Loucy (cell line): ENCODE data around the gene ZNF514.

Experiments
- H2AFZ ChIP-seq: fragments of 200-600 bp; sonication (generic); 2 replicates; pipeline ENCODE4 v1.6.0; 2016; ENCODE audit warnings: antibody characterized with exemption, mild to moderate bottlenecking, low read length, moderate library complexity
- H3F3A ChIP-seq: fragments of 200-600 bp; 2 replicates; pipeline ENCODE4 v1.6.0; 2016; ENCODE audit warnings: antibody characterized with exemption, low read depth, mild to moderate bottlenecking
- H3K27me3 ChIP-seq: fragments of 200-600 bp; sonication (generic); 2 replicates; pipeline ENCODE4 v1.6.1; 2014; ENCODE audit warnings: low read length, mild to moderate bottlenecking; ENCODE audit not compliant: insufficient read depth, poor library complexity, severe bottlenecking
- H3K36me3 ChIP-seq: fragments of 200-600 bp; sonication (generic); 2 replicates; pipeline ENCODE4 v1.6.1; 2016; ENCODE audit warnings: low read length; ENCODE audit not compliant: insufficient read depth
- H3K4me1 ChIP-seq: fragments of 200-600 bp; sonication (generic); 2 replicates; pipeline ENCODE4 v1.5.1; 2014; ENCODE audit warnings: low read length, mild to moderate bottlenecking; ENCODE audit not compliant: insufficient read depth, poor library complexity, severe bottlenecking
- H3K4me2 ChIP-seq: fragments of 200-600 bp; sonication (generic); 2 replicates; pipeline ENCODE4 v1.6.0; 2014; ENCODE audit warnings: antibody characterized with exemption, low read length, low read depth, mild to moderate bottlenecking; ENCODE audit not compliant: poor library complexity, severe bottlenecking
- H3K4me3 ChIP-seq: fragments of 200-600 bp; sonication (generic); 2 replicates; pipeline ENCODE4 v1.5.1; 2014; ENCODE audit warnings: low read length, mild to moderate bottlenecking, mixed read lengths; ENCODE audit not compliant: poor library complexity, severe bottlenecking
- H3K79me2 ChIP-seq: fragments of 200-600 bp; sonication (generic); 2 replicates; pipeline ENCODE4 v1.6.1; 2014; ENCODE audit warnings: low read length; ENCODE audit not compliant: insufficient read depth
- H3K9ac ChIP-seq: fragments of 200-600 bp; sonication (generic); 2 replicates; pipeline ENCODE4 v1.6.0; 2014; ENCODE audit warnings: mild to moderate bottlenecking, low read depth, low read length, moderate library complexity; ENCODE audit not compliant: poor library complexity, severe bottlenecking
- H3K9me2 ChIP-seq: fragments of 200-600 bp; sonication (generic); replicated peaks from 2 replicates; pipeline ENCODE4 v1.6.1; 2016; ENCODE audit warnings: low read depth, low read length, mixed read lengths
- H3K9me3 ChIP-seq: fragments of 200-600 bp; sonication (generic); 2 replicates; pipeline ENCODE4 v1.6.1; 2014; ENCODE audit warnings: mild to moderate bottlenecking, antibody characterized with exemption, low read length, low read depth; ENCODE audit not compliant: insufficient read depth
- H4K20me1 ChIP-seq: fragments of 200-600 bp; sonication (generic); 2 replicates; pipeline ENCODE4 v1.6.0; 2014; ENCODE audit warnings: antibody characterized with exemption, low read length, mild to moderate bottlenecking; ENCODE audit not compliant: insufficient read depth, poor library complexity, severe bottlenecking
- EZH2phosphoT487 ChIP-seq: fragments of 200-600 bp; IDR thresholded peaks from 2 replicates; pipeline ENCODE4 v1.6.1; 2018; ENCODE audit warnings: antibody characterized with exemption, mild to moderate bottlenecking, moderate library complexity, borderline replicate concordance
- TF ChIP-seq, protein P1 (sequence below): fragments of 200-600 bp; sonication (generic); conservative IDR thresholded peaks from 2 replicates; pipeline ENCODE4 v1.5.1; 2014; ENCODE audit warnings: mild to moderate bottlenecking, antibody characterized with exemption, low read length

Gene ZNF514

DNA sequence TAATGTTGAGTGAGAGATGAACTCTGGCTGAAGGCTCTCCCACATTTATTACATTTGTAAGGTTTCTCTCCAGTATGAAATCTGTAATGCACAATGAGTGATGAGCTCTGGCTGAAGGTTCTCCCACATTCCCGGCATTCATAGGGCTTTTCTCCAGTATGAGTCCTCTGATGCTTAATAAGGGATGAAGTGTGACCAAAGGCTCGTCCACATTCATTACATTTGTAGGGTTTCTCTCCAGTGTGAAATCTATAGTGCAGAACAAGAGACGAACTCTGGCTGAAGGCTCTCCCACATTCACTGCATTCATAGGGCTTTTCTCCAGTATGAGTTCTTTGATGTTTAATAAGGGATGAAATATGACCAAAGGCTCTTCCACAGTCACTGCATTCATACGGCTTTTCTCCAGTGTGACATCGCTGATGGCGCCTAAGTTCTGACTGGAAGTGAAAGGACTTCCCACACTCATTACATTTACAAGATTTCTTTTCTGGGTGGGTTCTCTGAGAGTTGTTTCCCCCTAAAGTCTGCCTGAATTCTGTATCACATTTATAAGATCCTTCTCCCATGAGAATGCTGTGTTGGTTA lies 10.2 kb downstream of the ZNF514 start:
- no peak overlapping the region for H3K4me2 ChIP-seq
- H2AFZ ChIP-seq, result no peak overlapping the region
- TF ChIP-seq, protein P1, sequence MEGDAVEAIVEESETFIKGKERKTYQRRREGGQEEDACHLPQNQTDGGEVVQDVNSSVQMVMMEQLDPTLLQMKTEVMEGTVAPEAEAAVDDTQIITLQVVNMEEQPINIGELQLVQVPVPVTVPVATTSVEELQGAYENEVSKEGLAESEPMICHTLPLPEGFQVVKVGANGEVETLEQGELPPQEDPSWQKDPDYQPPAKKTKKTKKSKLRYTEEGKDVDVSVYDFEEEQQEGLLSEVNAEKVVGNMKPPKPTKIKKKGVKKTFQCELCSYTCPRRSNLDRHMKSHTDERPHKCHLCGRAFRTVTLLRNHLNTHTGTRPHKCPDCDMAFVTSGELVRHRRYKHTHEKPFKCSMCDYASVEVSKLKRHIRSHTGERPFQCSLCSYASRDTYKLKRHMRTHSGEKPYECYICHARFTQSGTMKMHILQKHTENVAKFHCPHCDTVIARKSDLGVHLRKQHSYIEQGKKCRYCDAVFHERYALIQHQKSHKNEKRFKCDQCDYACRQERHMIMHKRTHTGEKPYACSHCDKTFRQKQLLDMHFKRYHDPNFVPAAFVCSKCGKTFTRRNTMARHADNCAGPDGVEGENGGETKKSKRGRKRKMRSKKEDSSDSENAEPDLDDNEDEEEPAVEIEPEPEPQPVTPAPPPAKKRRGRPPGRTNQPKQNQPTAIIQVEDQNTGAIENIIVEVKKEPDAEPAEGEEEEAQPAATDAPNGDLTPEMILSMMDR, result no peak
- TF ChIP-seq EZH2phosphoT487, result no peak
- peaks cover 4% of the 10 kb centered on the region for H3K27me3 ChIP-seq
- H3K36me3 ChIP-seq, result no peaks in the 10 kb centered on the region
- H3K9me3 ChIP-seq, result peaks cover 28% of the 10 kb centered on the region
- H3K79me2 ChIP-seq, result no peaks in the 10 kb centered on the region
- no peaks in the 10 kb centered on the region for H3K9me2 ChIP-seq
- H3K4me3 ChIP-seq, result no peak overlapping the region
- no peaks in the 10 kb centered on the region for H3K4me1 ChIP-seq
- no peaks in the 10 kb centered on the region for H3F3A ChIP-seq
- no peaks in the 10 kb centered on the region for H4K20me1 ChIP-seq
- no peak overlapping the region for H3K9ac ChIP-seq

DNA sequence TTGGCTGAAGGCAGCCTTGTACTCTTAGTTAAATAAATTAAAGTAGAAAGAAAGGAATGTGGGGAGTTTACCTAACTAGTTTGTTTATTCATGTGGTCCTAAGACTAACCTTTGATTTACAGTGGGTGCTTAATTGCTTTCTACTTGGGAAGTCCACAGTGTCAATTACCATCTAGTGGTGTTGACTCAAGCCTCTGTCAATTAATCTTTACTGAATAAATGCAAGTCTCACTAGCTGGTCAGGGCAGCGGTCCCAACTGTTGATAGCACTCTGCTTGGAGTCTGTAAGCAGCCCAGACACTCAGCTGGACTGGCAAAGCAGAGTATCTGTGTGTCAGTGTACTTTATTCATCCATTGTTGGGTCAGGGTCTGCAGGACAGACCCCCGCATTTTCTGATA lies 15.8 kb downstream of the ZNF514 start:
- H3K9me2 ChIP-seq, result no peaks in the 10 kb centered on the region
- H3K9ac ChIP-seq, result no peak overlapping the region
- H3F3A ChIP-seq, result no peaks in the 10 kb centered on the region
- H2AFZ ChIP-seq, result no peak overlapping the region
- H3K4me3 ChIP-seq, result no peak overlapping the region
- H3K36me3 ChIP-seq, result no peaks in the 10 kb centered on the region
- no peaks in the 10 kb centered on the region for H3K79me2 ChIP-seq
- H3K9me3 ChIP-seq, result peaks cover 30% of the 10 kb centered on the region; the same call in 1 of the 2 replicates
- TF ChIP-seq EZH2phosphoT487, result no peak
- TF ChIP-seq, protein P1, result no peak
- H3K4me1 ChIP-seq, result no peaks in the 10 kb centered on the region
- H3K27me3 ChIP-seq, result peaks cover 1% of the 10 kb centered on the region
- no peak overlapping the region for H3K4me2 ChIP-seq
- no peaks in the 10 kb centered on the region for H4K20me1 ChIP-seq

DNA sequence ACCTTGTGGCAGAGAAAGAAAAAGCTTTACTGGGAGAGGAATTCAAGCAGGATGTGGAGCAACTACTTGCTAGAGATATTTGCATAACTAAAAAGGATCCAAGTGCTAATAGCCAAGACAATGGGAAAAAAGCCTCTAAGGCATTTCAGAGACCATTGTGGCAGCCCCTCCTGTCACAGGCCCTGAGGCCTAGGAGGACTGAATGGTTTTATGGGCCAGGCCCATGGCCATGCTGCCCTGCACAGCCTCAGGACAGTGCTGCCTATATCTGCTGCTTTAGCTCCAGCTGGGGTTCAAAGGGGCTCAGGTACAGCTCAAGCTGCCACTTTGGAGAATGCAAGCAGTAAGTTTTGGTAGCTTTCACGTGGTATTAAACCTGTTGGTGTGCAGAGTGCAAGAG lies 20.9 kb downstream of the ZNF514 start:
- no peaks in the 10 kb centered on the region for H3K4me1 ChIP-seq
- H3K4me3 ChIP-seq, result no peak overlapping the region
- H3K36me3 ChIP-seq, result no peaks in the 10 kb centered on the region
- peaks cover 8% of the 10 kb centered on the region; the same call in 1 of the 2 replicates for H3K9me3 ChIP-seq
- H4K20me1 ChIP-seq, result no peaks in the 10 kb centered on the region
- no peak overlapping the region for H3K4me2 ChIP-seq
- no peak overlapping the region for H2AFZ ChIP-seq
- H3K27me3 ChIP-seq, result no peaks in the 10 kb centered on the region
- no peak for TF ChIP-seq EZH2phosphoT487
- TF ChIP-seq, protein P1, result no peak
- H3K9me2 ChIP-seq, result no peaks in the 10 kb centered on the region
- no peaks in the 10 kb centered on the region for H3K79me2 ChIP-seq
- H3F3A ChIP-seq, result no peaks in the 10 kb centered on the region
- H3K9ac ChIP-seq, result no peak overlapping the region
